NT2/D1 (cell line): ENCODE measurements around the gene LGALS1.
A peak's percentile ranks its signal among the peaks of the same experiment; 100 is the strongest.

ENCODE experiments used
- DNase-seq: peaks from one replicate; pipeline ENCODE4 v3.0.0-alpha.2; 2011; ENCODE audit warnings: low read depth, low spot score
- H3K27me3 ChIP-seq: 2 replicates; pipeline ENCODE4 v1.6.0; 2011; ENCODE audit warnings: mild to moderate bottlenecking; ENCODE audit not compliant: insufficient read length, insufficient read depth
- H3K36me3 ChIP-seq: 2 replicates; pipeline ENCODE4 v1.6.1; 2011; ENCODE audit warnings: mild to moderate bottlenecking, low read length, mixed read lengths; ENCODE audit not compliant: insufficient read depth, insufficient read length
- H3K4me1 ChIP-seq: 2 replicates; pipeline ENCODE4 v1.5.1; 2011; ENCODE audit not compliant: insufficient read depth, insufficient read length
- H3K4me3 ChIP-seq: 2 replicates; pipeline ENCODE4 v1.5.1; 2011; ENCODE audit warnings: low read depth; ENCODE audit not compliant: insufficient read length
- H3K9ac ChIP-seq: 2 replicates; pipeline ENCODE4 v1.6.0; 2011; ENCODE audit warnings: low read depth; ENCODE audit not compliant: insufficient read length
- H3K9me3 ChIP-seq: 2 replicates; pipeline ENCODE4 v1.5.1; 2011; ENCODE audit warnings: mild to moderate bottlenecking, low read length; ENCODE audit not compliant: insufficient read depth
- SUZ12 ChIP-seq: IDR thresholded peaks from 2 replicates; pipeline ENCODE4 v1.6.1; 2011; ENCODE audit not compliant: insufficient read length, insufficient read depth; ENCODE audit errors: extremely low read depth
- YY1 ChIP-seq: IDR thresholded peaks from 2 replicates; pipeline ENCODE4 v1.6.1; 2011; ENCODE audit not compliant: insufficient read length, insufficient read depth
- ZNF274 ChIP-seq: IDR thresholded peaks from 2 replicates; pipeline ENCODE4 v1.6.1; 2011; ENCODE audit warnings: mild to moderate bottlenecking, low read depth, low read length

Gene LGALS1

DNA sequence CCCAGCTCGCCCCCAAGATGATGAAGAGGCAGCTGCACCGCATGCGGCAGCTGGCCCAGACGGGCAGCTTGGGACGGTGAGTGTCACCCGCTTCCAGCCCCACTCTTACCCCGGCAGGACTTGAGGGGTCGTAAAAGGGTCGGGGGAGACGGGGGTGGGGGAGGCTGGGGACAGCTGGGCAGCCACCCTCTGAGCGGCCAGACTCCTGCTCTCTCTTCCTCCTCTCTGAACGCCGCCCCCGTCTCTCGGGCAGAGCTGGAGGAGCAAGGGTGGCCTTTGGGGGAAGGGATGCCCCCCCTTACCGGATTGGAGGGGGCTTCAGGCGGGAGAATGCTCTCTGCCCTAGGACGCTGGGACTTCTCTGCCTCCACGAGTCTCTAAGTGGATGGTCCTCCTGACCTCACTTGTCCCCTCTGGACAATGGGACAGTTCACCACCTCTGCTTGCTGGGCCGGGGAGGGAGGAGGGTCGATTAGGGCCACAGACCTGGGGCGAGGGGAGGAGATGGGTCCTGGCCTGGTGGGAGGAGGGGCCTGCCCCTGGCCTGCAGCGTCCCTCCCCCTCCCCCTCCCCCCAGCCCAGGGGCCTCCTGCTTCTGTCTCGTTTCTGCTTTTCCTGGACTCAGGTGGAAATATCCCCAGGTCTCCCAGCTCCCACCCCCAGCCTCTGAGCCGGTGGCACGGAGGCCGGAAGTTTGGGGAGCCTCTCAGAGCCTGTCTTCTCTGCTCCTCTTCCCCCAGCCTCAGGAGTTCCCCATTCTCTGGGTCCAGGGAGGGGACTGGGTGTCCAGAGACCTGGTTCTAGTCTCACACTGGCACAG, 35.5 kb upstream of the LGALS1 start:
- Histone ChIP-seq H3K9me3 (no peaks in the 10 kb centered on the region), H3K4me1 (peaks cover 20% of the 10 kb centered on the region), H3K36me3 (peaks cover 36% of the 10 kb centered on the region), H3K27me3 (no peaks in the 10 kb centered on the region), H3K9ac (peak overlapping the region; percentile 85), H3K4me3 (peak overlapping the region; percentile 75)
- DNase-seq = no peak
- TF ChIP-seq ZNF274 = no peak
- no peak for TF ChIP-seq YY1
- TF ChIP-seq SUZ12 = no peak

DNA sequence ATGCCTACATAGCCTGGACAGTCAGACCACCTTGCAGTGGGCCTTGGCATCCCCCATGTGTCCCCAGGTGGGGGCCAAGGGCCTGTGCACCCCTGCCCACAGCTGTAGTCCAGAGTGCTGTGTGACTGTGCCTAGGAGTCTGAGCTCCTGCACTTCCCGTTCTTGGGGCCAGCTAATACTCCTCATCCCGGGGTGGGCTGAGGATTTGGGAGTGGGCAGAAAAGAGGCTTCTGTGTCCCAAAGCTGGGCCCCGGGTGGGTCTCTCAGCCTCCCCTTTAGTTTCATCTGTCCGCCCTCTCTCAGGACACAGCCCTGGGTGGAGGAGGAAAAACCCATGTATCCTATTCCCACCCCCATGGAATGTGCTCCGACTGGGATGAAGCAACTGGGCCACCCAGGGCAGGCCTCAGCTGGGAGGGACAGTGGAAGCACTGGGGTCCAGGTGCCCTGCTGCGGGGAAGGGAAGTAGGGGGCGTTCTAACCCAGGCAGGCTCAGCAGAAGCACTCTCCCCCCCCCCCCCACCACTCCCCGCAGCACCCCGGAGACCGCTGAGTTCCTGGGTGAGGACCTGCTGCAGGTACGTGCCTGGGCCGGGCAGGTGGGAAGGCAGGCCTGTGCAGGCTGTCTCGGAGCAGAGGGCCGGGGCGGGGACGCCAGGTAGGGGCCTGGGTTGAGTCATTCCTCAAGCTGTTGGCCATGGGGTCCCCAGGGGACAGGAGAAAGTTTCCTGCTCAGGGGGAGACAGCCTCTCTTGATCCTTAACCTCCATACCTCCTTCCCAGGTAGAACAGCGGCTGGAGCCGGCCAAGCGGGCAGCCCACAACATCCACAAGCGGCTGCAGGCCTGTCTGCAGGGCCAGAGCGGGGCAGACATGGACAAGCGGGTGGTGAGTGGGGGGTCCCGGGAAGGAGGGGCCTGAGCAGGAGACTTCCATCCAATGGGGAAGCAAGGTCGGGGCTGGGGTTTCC, 34.6 kb upstream of the LGALS1 start:
- Histone ChIP-seq H3K9me3 (no peaks in the 10 kb centered on the region), H3K9ac (peak overlapping the region; percentile 81), H3K36me3 (peaks cover 40% of the 10 kb centered on the region), H3K4me1 (peaks cover 20% of the 10 kb centered on the region), H3K4me3 (peak overlapping the region; percentile 41), H3K27me3 (no peaks in the 10 kb centered on the region)
- TF ChIP-seq ZNF274 (no peak), YY1 (no peak), SUZ12 (no peak)
- DNase-seq = no peak

DNA sequence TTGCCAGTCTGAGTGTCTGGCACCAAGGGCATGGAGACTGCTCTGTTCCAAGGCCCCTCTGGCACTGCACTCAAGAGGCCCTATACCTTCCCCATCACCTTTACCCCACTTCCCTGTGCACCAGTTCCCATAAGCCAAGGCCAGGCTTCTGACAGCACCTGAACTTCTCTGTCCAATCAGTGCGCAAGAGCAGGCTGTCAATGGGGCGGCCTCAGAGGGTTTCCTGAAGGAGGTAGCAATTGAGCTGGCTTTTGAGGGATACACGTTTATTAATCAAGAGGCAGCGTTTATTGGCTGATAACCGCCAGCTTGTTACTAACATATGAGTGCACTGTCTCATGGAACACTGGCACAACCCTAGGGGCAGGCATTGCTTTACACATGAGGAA, 33.9 kb upstream of the LGALS1 start:
- no peaks in the 10 kb centered on the region for H3K27me3 ChIP-seq
- H3K4me1 ChIP-seq = peaks cover 17% of the 10 kb centered on the region
- DNase-seq = no peak
- TF ChIP-seq SUZ12 (no peak), ZNF274 (no peak), YY1 (no peak)
- H3K9ac ChIP-seq = peak overlapping the region; percentile 21
- peaks cover 43% of the 10 kb centered on the region for H3K36me3 ChIP-seq
- no peaks in the 10 kb centered on the region for H3K9me3 ChIP-seq
- no peak overlapping the region for H3K4me3 ChIP-seq

DNA sequence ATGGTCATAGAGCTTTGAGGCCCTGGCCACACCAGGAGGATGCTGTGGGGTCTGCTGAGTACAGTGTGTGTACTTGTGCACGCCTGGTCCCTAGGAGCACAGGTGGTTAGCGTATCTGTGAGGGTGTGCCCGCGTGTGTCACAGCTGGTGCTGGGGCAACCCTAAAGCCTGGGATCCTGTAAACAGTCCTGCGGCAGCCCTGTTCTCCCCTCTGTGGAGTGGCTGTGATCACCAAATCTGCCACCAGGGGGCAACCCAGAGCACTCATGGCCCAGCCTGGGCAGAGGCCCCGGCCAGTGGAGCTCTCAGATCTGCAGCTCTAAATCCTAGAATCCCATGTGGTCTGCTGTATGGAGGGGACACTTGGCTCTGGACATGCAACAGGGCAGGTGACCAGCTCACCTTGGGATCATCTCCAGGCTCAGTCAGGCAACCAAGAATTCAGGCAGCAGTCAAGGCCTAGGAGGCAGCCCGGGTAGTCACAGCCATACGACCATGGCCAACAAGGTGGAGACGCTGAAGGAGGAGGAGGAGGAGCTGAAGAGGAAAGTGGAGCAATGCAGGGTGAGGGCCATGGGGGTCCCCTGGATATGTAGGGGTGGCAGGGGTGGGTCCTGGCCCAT, 32.1 kb upstream of the LGALS1 start:
- Histone ChIP-seq H3K9ac (peak overlapping the region; percentile 34), H3K4me3 (no peak overlapping the region), H3K9me3 (no peaks in the 10 kb centered on the region), H3K4me1 (peaks cover 9% of the 10 kb centered on the region), H3K27me3 (no peaks in the 10 kb centered on the region), H3K36me3 (peaks cover 55% of the 10 kb centered on the region)
- DNase-seq = no peak
- TF ChIP-seq SUZ12 (no peak), ZNF274 (no peak), YY1 (no peak)

DNA sequence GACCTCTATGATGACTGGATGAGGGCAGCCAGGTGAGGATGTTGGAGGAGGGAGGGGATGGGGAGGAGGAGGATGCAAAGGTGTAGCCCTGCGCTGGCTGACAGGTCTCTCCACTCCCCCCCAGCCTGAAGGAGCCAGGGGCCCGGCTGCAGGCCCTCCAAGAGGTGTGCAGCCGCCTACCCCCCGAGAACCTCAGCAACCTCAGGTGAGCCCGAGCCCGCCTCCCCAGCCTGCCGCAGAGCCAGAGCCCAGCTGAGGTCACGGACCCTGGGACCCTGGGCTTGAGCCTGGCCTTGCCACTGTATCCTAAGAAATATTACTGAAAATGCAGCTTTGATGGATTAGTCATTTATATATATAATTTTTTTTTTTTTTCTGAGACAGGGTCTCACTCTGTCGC, 28.1 kb upstream of the LGALS1 start:
- peaks cover 3% of the 10 kb centered on the region for H3K4me1 ChIP-seq
- TF ChIP-seq YY1 = no peak
- H3K9ac ChIP-seq = no peak overlapping the region
- peaks cover 71% of the 10 kb centered on the region for H3K36me3 ChIP-seq
- H3K27me3 ChIP-seq = no peaks in the 10 kb centered on the region
- no peak for DNase-seq
- no peaks in the 10 kb centered on the region for H3K9me3 ChIP-seq
- no peak overlapping the region for H3K4me3 ChIP-seq

DNA sequence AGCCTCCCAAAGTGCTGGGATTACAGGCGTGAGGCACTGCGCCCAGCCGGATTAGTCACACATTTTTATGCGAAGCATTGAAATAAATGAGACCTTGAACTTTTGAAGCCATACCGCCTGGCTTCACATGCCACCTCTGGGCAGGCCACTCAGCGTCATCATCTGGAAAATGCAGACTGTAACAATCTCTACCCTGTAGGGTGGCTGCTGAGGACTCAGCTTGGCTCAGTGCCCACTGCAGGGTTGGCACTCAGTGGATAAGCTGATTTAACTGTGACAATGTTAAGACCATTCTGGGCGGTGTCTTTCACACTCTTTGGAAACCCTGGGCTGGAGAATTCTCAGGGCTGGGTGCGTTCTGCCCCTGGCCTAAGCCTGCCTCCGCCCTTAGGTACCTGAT, 27.5 kb upstream of the LGALS1 start:
- Histone ChIP-seq H3K4me3 (no peak overlapping the region), H3K9me3 (no peaks in the 10 kb centered on the region), H3K9ac (no peak overlapping the region), H3K27me3 (no peaks in the 10 kb centered on the region), H3K4me1 (peaks cover 3% of the 10 kb centered on the region), H3K36me3 (peaks cover 65% of the 10 kb centered on the region)
- no peak for TF ChIP-seq YY1
- TF ChIP-seq ZNF274 = no peak
- TF ChIP-seq SUZ12 = no peak
- DNase-seq = no peak
